Measurements from ENCODE around the gene TNNT2.

DNA sequence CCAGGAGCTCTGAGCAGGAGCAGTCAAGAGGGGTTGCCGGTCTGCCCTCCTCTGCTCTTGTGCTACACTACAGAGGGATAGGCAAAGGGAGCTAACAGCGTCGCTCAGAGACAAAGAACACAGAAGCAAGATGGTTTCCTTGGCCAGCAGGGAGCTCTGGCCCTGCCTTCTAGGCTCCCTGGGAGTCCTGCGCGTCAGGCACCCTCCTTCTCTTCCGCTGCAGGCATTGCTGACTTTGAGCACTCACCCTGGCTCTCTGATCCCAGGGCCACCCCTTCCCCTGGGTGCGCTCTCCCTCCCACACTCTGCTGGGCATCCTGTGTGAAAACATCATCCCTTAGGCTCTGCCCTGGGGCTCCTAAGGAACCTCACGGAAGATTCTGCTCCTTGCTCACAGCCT lies 43.6 kb upstream of the TNNT2 start:
- TF ChIP-seq CTCF (IDR thresholded peaks at IDR 0.05; ENCODE audit: low read length) (no peak), EZH2 (optimal IDR thresholded peaks at IDR 0.05; ENCODE audit: low read depth, low read length) (no peak)
